Kidney capillary endothelial cell (primary cell): Measurements from ENCODE around the gene PMFBP1.
"Not testable (repeated sequence)": the region's sequence is repeated elsewhere in the genome, so short reads cannot be mapped to it uniquely, and the experiment has no call there.

ENCODE experiments used
- DNase-seq: peaks from one replicate; pipeline ENCODE4 v3.0.0-alpha.2; 2018; ENCODE audit warnings: low spot score

PMFBP1 gene

GRCh38 chr16:72105978-72106377 lies 66.0 kb downstream of the PMFBP1 start:
- no peak for DNase-seq

- DNase-seq = no peak
Measured at GRCh38 chr16:72104905-72105304, 67.0 kb downstream of the PMFBP1 start.

GRCh38 chr16:72101195-72101594 lies 70.8 kb downstream of the PMFBP1 start:
- no peak for DNase-seq

GRCh38 chr16:72099377-72099818 lies 72.6 kb downstream of the PMFBP1 start:
- DNase-seq = peak; percentile 56

- no peak for DNase-seq
Measured at GRCh38 chr16:72098936-72099335, 73.0 kb downstream of the PMFBP1 start.

GRCh38 chr16:72094266-72094610 lies 77.7 kb downstream of the PMFBP1 start:
- no peak for DNase-seq

- DNase-seq = peak; percentile 98
Measured at GRCh38 chr16:72093448-72094265, 78.3 kb downstream of the PMFBP1 start, which contains the start of the genes DHX38 and TXNL4B. Gene DHX38, plus strand, starts transcription at chr16:72093847. Its CDS starts 2,311 bp downstream, at chr16:72096158. Gene TXNL4B, minus strand, starts transcription at chr16:72093620. Its CDS starts 2,871 bp downstream, at chr16:72090749.

- DNase-seq = peak; percentile 34
Measured at GRCh38 chr16:72092832-72093447, 79.0 kb downstream of the PMFBP1 start.

GRCh38 chr16:72091217-72091616 lies 80.7 kb downstream of the PMFBP1 start:
- DNase-seq = no peak

- no peak for DNase-seq
Measured at GRCh38 chr16:72085002-72085401, 87.0 kb downstream of the PMFBP1 start.

GRCh38 chr16:72084445-72084844 lies 87.5 kb downstream of the PMFBP1 start:
- no peak for DNase-seq

GRCh38 chr16:72083778-72084404 lies 88.1 kb downstream of the PMFBP1 start:
- DNase-seq = no peak

- not testable (repeated sequence) for DNase-seq
Measured at GRCh38 chr16:72076991-72077706, 94.8 kb downstream of the PMFBP1 start.

- not testable (repeated sequence) for DNase-seq
Measured at GRCh38 chr16:72075067-72075466, 96.9 kb downstream of the PMFBP1 start.

- no peak for DNase-seq
Measured at GRCh38 chr16:72073560-72074230, 98.3 kb downstream of the PMFBP1 start.

GRCh38 chr16:72072514-72073342 lies 99.2 kb downstream of the PMFBP1 start:
- no peak for DNase-seq
